Testis (tissue), 2 donors: ENCODE measurements around the gene CFAP61.

Source experiments
- CTCF ChIP-seq, 3 experiments: fragments of 450-650 bp in 2 of 3; fragments of 200-600 bp in 1 of 3; sonication (generic) in 1 of 3; IDR thresholded peaks; one replicate each; pipeline ENCODE4 v1.5.1; 2016 to 2019; ENCODE audit warnings: antibody characterized with exemption in 3 of 3, mild to moderate bottlenecking in 2 of 3, moderate library complexity in 1 of 3
- POLR2A ChIP-seq: fragments of 450-650 bp; IDR thresholded peaks from one replicate; pipeline ENCODE4 v1.6.1; 2017; ENCODE audit warnings: antibody characterized with exemption, mild to moderate bottlenecking, moderate library complexity

- no peak for TF ChIP-seq CTCF (IDR thresholded peaks at IDR 0.05)
- no peak for TF ChIP-seq POLR2A
Observed at GRCh38 chr20:20358801-20359200, 306.5 kb downstream of the CFAP61 start.
